Erythroblast (primary cell): ENCODE measurements around the gene AGMAT.

Experiments
- DNase-seq, 2 experiments: peaks; one replicate each; lab custom pipeline; 2025; lab: John Stamatoyannopoulos, UW
- GATA1 ChIP-seq: IDR thresholded peaks from 2 replicates; pipeline ENCODE4 v1.6.1; 2011; ENCODE audit warnings: low read depth, mild to moderate bottlenecking, control low read depth, low read length, moderate library complexity
- POLR2A ChIP-seq: IDR thresholded peaks from 2 replicates; pipeline ENCODE4 v1.6.1; 2011; ENCODE audit warnings: mild to moderate bottlenecking, low read length

Gene AGMAT

DNA sequence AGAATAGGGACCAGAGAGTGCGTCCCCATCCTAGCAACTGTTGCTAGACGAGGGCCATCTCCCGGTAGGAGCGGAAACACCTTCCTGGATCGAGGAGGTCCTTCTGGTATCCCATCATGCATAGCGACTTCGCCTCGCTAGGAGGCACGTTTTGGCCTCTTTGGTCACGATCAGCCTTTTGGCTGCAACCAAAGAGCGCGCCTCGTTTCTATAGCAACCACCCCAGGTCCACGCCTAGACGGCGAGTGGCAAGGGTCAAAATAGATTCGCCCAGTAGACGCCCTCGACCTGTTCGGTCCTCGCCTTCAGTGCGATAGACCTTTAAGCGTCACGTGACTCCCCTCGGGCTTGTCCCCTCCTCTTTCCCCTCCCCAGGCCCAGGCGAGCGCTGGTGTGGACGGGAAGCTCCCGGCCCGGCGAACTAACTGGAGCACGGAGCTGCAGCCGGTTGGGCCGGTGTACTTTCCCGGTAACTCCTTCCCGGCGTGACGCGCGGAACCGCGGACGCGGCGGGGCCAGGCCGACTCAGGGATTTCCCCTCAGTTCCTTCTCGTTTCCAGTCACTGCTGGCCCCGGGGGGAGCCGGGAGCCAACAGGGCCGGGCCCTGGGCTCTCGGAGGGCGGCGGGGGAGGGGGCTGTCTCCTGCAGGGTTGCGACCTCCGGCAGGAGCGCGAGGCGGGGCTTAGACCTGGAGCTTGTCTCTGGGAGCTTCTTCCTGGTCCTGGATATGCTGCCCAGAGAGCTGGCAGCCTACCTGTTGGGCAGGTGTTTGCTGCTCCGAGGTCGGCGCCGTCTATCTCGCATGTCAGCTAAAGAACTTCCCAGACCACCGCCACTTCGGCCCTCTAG lies 58.1 kb downstream of the AGMAT start, which contains the start of gene DNAJC16:
Gene DNAJC16 (plus strand): TSS at position 359 of the 850 bp plus-strand sequence. CDS start 2,258 bp downstream, outside the sequence.
- peak; percentile 100 for DNase-seq
- TF ChIP-seq GATA1 (no peak), POLR2A (peak; percentile 85)

GRCh38 chr1:15526021-15526489 lies 58.8 kb downstream of the AGMAT start:
- TF ChIP-seq GATA1 (no peak), POLR2A (no peak)
- no peak for DNase-seq

DNA sequence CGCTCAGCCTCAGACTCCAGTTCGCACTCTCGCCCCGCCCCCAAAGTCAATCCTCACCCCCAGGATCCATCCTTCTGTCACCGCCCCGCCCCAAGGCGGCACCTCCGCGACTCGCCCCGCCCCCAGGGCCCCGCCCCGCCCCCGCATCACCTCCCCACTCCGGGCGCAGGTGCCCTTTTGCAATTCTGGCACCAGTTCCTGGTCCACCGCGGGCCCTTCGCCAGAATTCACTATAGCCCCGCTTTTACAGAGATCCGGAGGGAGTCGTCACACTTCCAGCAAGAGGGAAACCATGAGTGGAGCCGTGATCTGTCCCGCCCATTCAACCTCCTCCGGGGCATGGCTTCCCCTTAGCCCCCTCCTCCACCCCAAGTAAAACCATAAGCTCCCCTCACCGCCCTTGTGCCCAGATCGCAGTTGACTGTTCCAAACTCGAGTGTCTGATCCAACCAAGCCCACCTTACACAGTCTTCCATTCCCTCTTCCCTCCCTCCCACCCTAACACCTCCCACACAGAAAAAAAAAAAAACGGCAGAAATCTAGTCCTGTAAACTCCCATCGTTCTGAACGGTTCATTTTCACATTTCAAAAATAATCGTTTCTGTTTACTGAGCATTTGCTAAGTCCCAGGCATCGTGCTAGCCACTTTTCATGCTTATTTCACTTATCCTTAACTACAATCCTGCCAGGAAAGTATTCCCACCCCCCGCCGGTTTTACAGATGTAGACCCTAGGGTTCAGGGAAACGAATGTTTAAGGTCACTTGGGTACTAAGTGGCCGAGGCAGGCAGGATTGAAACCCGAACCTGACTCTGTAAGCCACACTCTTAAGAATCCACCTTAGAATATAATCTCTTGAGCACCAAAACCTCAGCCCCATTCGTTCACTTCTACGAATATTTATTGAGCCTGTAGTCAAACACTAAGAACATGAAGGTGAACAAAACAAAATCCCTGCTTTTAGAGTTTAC lies 59.5 kb downstream of the AGMAT start:
- TF ChIP-seq POLR2A (no peak), GATA1 (no peak)
- DNase-seq: peak; percentile 43 to 64

GRCh38 chr1:15524283-15525049 lies 60.4 kb downstream of the AGMAT start:
- TF ChIP-seq POLR2A: no peak
- no peak for TF ChIP-seq GATA1
- DNase-seq: peak; percentile 100

DNA sequence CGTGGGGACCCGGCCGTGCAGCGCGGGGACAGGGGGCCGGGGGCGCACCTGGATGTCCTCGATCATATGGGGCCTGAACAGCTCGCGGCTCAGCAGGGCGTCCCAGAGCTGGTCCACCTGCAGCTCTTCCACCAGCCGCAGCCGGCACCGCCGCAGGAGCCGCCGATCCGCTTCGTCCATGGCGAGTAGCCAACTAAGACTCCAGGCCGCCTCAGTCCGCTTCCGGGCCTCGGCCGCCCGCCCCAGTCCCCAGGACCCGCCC lies 60.9 kb downstream of the AGMAT start, which contains the start of gene CASP9:
Gene CASP9 (minus strand): TSS at position 195 of the 262 bp plus-strand sequence. CDS start 15 bp downstream, at position 180.
- no peak for DNase-seq
- TF ChIP-seq GATA1: no peak
- no peak for TF ChIP-seq POLR2A

- no peak for DNase-seq
- TF ChIP-seq GATA1: no peak
- no peak for TF ChIP-seq POLR2A
Measured at GRCh38 chr1:15523104-15524020, 61.5 kb downstream of the AGMAT start.

GRCh38 chr1:15522551-15522950 lies 62.3 kb downstream of the AGMAT start:
- TF ChIP-seq GATA1: no peak
- no peak for TF ChIP-seq POLR2A
- DNase-seq: no peak
